HG02763 (cell line): Measurements from ENCODE around the gene ATP8A1.
"Not testable (repeated sequence)": the region's sequence is repeated elsewhere in the genome, so short reads cannot be mapped to it uniquely, and the experiment has no call there.

Source experiments
- ATAC-seq: cut with Tn5 transposase; IDR thresholded peaks from one replicate; pipeline ENCODE4 v1.9.1; 2021; ENCODE audit warnings: mild to moderate bottlenecking, moderate library complexity; ENCODE audit not compliant: unreplicated experiment

ATP8A1 gene

DNA sequence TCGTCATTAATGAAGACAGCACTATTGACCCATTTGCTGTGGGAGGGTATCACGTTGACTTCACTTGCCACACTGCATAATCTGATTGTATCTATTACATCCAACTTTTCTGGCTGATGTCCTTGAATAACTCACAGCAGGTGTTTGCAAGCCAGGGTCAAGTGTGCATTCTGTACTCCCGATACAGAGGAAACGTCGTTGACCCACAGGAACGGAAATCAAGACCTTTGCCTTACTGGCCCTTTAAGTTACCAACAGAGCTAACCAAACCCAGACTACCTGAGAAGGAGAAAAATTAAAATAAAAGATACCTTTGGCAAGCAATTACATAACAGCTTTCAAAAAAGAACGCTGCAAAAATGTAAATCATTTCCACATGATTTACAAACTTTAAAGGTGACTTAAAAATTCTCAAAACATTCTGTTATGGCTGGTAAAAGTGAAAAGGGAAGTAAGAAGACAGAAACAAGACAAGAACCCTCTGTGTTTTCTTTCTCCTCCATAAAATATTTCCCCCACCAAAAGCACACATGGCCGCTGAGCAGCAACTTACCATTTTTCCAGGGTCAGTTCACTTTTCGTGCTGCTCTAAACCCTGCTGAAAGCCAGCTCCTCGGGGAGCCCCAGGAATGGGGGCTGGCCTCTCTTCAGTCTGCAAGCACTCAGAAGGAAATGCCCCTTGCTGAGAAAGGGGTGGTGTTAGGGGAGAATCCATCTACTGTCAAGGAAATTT is 266.1 kb downstream of the ATP8A1 start:
- ATAC-seq = no peak

DNA sequence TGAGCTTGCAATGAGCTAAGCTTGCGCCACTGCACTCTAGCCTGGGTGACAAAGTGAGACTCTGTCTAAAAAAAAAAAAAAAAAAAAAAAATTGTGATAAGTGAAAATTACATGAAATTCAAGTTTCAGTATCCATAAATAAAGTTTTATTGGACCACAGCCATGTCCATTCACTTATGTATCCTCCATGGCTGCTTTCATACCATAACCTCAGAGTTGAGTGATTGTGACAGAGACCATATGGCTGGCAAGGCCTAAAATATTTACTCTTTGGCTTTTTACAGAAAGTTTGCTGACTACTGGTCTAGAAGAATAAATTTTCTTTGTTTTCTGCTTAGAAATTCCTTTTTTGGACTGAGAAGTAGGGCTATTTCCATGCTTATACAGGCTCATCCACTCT is 271.4 kb downstream of the ATP8A1 start:
- no peak for ATAC-seq

DNA sequence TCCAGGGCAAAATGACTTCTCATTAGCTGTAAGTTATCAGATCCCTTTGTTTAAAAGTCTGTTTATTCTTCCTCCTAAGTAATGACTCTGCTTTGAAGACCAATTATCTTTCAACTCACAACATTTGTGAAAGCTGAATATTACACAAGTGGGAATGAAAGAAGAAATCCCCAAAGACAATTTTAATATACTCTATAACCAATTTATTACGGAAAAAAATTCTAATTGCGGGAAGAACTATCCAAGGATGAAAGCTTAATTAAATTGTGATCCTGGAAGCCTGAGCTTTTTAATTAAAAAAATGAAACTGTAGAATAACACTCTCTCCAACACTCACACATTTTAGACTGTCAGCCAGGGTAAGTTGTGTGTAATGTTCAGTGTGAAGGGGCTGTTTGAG is 275.2 kb downstream of the ATP8A1 start:
- no peak for ATAC-seq

DNA sequence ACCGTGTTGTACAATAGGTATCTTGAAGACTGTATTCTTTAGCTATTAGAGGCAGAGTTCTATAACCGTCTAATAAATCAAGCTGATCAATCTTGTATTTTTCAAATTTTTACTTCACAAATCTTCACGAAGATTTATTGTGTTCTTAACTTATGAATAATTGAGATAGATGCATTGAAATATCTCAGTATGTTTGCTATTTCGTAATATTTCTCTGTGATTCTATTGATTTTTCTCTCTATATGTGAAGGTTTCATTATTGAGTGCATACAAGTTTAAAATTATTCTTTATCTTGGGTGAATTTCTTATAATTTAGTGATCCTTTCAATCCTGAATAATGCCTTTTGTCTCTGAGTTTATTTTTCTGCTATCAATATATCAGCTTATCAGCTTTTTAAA is 279.4 kb downstream of the ATP8A1 start:
- ATAC-seq = no peak

DNA sequence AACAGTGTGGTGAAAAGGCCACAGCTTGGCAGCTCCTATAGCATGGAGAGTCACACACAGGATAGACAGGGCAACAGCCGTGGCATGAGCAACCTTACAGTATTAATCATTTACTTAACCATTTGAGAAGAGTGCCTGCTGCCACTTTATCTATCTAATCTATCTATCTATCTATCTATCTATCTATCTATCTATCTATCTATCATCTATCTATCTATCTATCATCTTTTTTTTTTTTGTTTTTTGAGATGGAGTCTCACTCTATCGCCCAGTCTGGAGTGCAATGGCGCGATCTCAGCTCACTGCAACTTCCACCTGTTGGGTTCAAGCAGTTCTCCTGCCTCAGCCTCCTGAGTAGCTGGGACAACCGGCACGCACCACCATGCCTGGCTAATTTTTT is 284.6 kb downstream of the ATP8A1 start:
- ATAC-seq = not testable (repeated sequence)

DNA sequence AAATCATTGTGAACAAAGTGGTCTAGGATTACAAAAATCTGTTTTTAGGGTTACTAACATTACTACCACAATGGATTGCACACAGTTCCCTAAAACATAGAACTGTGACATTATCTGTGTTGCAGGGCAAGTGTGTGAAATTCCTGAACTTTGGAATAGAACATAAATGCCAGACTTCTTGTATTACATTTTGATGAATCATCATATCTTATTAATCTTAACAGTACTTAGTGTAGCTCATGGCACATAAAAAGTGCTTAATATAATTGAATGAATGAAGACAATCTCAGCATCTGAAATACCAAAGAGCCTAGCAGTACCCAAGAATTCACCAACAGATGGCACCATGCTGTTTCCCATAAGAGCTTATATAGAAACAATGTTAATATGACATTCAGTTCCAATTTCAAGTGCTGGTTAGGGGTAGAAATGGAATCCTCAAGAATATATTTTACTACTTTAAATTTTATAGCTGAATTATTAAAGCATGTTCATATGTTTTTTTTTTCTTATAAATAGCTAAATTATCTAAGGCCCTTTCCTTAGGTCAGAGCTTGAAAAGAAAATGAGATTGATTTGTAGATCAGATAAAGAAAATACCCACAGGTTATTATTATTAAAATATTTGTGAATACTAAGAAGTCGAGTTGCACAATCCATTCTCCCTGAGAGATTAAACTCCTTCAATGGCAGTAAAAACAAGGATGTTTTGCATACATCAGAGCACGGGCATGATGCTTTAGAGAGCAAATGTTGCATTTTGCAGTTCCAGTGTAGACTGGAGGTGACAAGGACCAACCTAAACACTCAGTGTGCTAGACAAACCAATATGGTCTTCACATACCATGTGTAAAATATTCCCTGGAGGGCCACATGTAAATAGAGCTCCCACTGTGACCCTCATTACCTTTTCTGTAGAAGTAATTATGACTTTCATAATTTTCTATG is 285.3 kb downstream of the ATP8A1 start:
- no peak for ATAC-seq

DNA sequence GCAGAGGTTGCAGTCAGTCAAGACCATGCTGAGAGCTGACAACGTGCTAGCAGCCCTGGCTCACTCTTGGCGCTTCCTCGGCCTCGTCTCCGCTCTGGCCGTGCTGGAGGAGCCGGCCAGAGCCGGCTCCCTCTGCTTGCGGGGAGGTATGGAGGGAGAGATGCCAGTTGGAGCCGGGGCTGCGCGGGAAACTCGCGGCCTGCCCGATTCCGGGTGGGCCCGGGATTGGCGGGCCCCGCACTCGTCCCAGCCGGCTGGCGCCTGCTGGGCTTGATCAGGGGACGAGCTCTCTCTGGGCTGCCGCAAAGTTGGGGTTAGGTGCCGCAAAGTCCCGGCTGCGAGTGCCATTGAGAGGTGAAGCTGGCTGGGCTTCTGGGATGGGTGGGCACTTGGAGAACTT is 287.4 kb downstream of the ATP8A1 start:
- no peak for ATAC-seq

DNA sequence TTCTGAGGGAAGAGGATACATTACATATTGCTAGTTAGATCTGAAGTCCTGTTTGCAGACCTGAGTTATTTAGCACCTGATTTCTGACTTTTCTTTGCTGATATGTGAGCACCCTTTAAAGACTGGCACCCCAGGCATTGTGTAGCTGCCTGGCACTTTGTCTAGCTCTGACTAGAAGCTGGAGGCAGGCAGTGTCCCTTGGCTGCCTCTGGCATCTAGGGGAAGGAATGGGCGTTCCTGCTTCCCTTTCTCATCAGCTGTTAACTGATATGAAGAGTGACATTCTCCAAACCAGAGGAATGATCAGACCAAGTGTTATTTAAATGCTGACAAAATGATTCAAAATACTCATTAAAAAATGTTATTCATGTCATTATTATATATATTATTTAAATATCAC is 289.9 kb downstream of the ATP8A1 start:
- ATAC-seq = no peak

DNA sequence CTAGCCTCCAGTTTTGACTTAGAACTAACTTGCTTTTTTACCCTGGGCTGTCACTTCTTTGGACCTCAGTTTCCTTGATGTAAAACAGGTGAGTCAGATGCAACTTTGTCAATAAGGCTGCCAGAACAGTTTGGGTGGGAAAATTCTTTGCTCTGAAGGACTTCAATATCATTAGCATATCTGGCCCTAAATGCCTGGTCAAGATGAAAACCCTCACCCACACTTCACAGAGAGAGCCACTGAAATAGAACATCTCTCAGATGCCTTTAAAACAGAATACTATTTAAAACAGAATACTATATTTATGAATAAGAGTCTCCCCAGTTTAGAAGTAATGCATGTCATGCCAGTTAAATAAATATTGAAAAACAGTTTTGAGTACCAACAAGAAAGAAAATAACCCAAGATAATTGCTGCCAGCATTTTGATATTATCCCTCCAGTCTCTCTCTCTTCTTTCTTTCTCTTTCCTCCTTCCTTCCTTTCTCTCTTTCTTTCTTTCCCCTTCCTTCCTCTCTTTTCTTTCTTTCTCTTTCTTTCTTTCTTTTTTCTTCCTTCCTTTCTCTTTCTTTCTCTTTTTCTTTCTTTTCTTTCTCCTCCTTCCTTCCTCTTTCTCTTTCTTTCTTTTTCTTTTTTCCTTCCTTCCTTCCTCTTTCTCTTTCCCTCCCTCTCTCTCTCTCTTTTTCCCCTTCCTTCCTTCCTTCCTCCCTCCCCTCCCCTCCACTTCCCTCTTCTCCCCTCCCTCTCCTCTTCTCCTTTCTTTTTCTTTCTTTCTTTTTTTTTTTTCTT is 292.4 kb downstream of the ATP8A1 start:
- ATAC-seq = no peak

DNA sequence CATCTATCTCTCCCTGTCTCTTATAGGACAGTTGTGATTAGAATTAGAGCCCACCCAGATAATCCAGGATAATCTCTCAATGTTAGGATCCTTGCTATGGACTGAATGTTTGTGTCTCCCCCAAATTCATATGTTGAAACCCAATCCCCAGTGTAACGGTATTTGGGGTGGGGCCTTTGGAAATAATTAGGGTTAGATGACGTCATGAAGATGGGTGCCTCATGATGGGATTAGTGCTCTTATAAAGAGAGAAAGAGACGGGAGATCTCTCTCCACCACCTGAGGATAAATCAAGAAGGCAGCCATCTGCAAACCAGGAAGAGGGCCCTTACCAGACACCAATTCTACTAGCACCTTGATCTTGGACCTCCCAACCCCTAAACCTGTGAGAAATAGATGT is 293.3 kb downstream of the ATP8A1 start:
- ATAC-seq = no peak

DNA sequence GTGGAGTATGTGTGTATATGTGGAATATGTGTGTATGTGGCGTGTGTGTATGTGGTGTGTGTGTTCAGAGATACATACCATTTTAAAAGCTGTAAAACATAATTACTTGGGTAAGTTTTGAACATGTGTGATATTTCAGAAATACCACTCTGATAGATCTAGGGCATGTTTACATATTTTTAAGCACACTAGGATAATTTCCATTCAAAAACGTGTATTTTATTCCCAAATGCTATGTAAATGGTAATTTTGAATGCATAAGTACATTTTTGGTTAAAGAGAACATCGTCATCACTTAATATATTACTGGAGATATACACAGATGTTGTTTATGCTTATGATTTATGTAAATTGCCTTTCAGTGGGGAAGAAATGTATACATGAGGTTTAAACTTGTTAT is 294.3 kb downstream of the ATP8A1 start:
- ATAC-seq = no peak

DNA sequence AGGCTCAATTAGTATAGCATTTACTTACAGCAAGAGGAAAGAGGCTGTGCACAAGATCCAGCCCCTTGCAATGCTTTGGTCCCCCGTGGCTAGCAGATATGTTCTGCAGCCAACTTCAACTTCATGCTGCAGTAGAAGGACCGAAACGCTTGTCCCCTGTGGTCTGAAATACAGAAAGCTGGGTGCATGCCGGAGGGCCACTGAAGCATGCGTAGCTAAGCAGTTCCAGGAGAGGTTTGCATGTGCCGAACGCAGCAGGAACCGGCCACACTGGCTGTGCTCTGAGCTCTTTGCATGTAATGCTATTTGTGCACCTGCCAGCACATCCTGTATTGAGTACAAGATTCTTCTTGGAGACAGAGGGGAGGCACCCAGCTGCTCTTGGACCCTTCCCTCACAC is 295.4 kb downstream of the ATP8A1 start:
- no peak for ATAC-seq

DNA sequence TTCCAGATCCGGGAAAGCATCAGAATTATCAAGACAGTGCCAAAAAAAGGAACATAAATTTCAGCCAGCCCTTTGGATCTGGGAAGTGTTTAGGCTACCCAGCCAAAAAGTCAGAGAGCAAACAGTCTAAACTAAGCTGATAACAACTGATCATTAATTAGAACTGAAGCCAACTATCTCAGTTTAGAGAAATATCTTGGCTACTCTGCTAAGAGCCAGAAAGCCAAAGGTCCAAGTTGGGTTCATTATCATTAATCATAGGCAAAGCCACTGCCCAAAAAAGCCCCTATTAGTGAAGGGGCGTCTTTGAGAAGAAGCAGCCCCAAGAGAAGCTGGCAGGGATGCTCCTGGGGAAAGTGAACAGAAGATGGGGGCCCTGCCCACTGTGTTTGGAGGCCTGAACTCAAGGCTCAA is 296.6 kb downstream of the ATP8A1 start:
- no peak for ATAC-seq

DNA sequence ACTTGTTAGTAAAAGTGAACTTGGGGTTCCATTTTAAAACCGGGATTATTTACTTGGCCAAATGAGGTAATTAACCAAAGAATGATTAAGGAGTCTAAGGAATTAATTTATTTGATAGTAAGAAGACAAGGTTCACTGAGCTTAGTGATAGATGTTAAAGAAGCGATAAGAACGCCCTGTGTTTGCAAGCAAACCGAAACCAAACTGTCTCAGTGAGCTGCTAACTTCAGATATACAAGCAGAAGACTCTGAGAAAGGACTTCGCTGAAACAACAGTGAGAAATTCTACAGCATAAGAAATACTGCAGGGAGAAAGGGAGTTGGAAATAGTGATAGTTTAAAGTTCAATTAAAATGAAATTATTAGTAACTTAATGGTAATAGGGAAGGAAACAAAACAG is 297.2 kb downstream of the ATP8A1 start:
- no peak for ATAC-seq
